Uterus (tissue), 2 donors: ENCODE results near the gene GTF2IRD2.
"Not testable (repeated sequence)": the region's sequence is repeated elsewhere in the genome, so short reads cannot be mapped to it uniquely, and the experiment has no call there.

Experiments
- CTCF ChIP-seq, 4 experiments: fragments of 200-600 bp in 2 of 4; fragments of 450-650 bp in 2 of 4; sonication (generic) in 2 of 4; IDR thresholded peaks; one replicate each; pipeline ENCODE4 v1.5.1; 2016 to 2019; ENCODE audit warnings: antibody characterized with exemption in 4 of 4, mild to moderate bottlenecking in 2 of 4, moderate library complexity in 1 of 4
- POLR2A ChIP-seq, 2 donors: fragments of 450-650 bp; IDR thresholded peaks; one replicate each; pipeline ENCODE4 v1.6.1; 2016; ENCODE audit warnings: antibody characterized with exemption in 2 of 2, mild to moderate bottlenecking in 1 of 2, moderate library complexity in 1 of 2

GRCh38 chr7:74775111-74775510 is 76.3 kb downstream of the GTF2IRD2 start:
- not testable (repeated sequence) for TF ChIP-seq CTCF, POLR2A (IDR thresholded peaks at IDR 0.05)
